Keratinocyte (primary cell): Measurements from ENCODE around the gene ALKBH2.

Experiments
- CTCF ChIP-seq, 3 experiments: IDR thresholded peaks in 1 of 3; conservative IDR thresholded peaks in 1 of 3; optimal IDR thresholded peaks in 1 of 3; 2 replicates in 2 of 3; 3 replicates in 1 of 3; pipeline versions ENCODE3 to v1.5.1; 2011; ENCODE audit warnings: low read length in 3 of 3, mild to moderate bottlenecking in 3 of 3, moderate library complexity in 2 of 3, control low read depth in 1 of 3, inconsistent platforms in 1 of 3; ENCODE audit not compliant: insufficient read depth in 2 of 3; ENCODE audit errors: extremely low read depth in 1 of 3
- EZH2 ChIP-seq: IDR thresholded peaks from one replicate; pipeline ENCODE4 v1.6.1; 2012; ENCODE audit warnings: inconsistent platforms, mild to moderate bottlenecking, low read length, moderate library complexity

- no peak for TF ChIP-seq CTCF (optimal IDR thresholded peaks at IDR 0.05 in 1 of 3, IDR thresholded peaks at IDR 0.05 in 1 of 3, conservative IDR thresholded peaks at IDR 0.05 in 1 of 3; ENCODE audit: extremely low read depth in 1 of 3, insufficient read depth in 2 of 3, low read length in 3 of 3)
- TF ChIP-seq EZH2: no peak
Measured at GRCh38 chr12:109065853-109066193, 27.4 kb downstream of the ALKBH2 start.
